H7 (cell line): ENCODE data around the gene TBX15. TPM values are rescaled to one million over a fixed set of nuclear protein-coding genes. Genes with fewer than 3 reads are reported as not detected.
A peak's percentile ranks its signal among the peaks of the same experiment; 100 is the strongest.

Source experiments
- DNase-seq: peaks from one replicate; pipeline ENCODE4 v3.0.0; 2012
- H3K27me3 ChIP-seq: 2 replicates; pipeline ENCODE4 v1.6.0; 2011; ENCODE audit warnings: mild to moderate bottlenecking, low read length; ENCODE audit not compliant: control insufficient read depth, insufficient read depth
- H3K36me3 ChIP-seq: replicated peaks from 2 replicates; pipeline ENCODE4 v1.5.1; 2011; ENCODE audit warnings: low read length; ENCODE audit not compliant: control insufficient read depth, insufficient read depth
- H3K4me3 ChIP-seq: 2 replicates; pipeline ENCODE4 v1.5.1; 2011; ENCODE audit warnings: low read depth, mild to moderate bottlenecking, control low read depth, low read length, moderate library complexity; ENCODE audit not compliant: insufficient read depth
- total RNA-seq: library from RNA; depleted of rRNA; stranded (reverse); fragments of >200 nt; shearing (Covaris generic); gene quantifications from 2 replicates; pipeline ENCODE4 v1.2.3, GENCODE V29; 2014

Gene TBX15
- total RNA-seq, 1 experiment from 2014 or later: 13.8 TPM

- no peak overlapping the region for H3K4me3 ChIP-seq
- peak; percentile 92 for DNase-seq
- H3K36me3 ChIP-seq: no peaks in the 10 kb centered on the region
- peaks cover 100% of the 10 kb centered on the region for H3K27me3 ChIP-seq
Measured at GRCh38 chr1:118984086-118984721, 3.9 kb downstream of the TBX15 start.

DNA sequence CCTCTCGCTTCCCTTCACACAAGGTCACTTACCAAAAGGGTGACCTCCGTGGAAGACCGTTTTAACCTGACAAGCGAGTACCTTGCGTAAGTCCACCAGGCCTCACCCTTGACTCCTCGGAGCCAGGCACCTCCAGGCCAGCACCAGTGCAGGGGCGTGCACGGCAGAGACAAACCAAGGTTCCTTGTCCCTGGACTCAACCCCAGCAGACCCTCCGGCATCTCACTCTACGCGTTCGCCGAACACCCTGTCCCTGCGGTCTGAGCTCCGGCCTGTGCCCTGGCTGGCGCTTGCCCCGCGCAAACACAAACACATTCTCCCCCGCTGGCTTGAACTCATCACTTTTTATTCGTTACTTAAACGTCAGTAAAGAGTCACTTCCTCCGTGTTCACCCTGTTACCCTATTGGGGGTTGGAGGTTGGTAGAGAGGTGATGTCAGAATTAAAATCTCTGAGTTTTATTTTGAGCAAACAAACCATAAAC, 4.5 kb downstream of the TBX15 start:
- H3K4me3 ChIP-seq: no peak overlapping the region; the same call in 1 of the 2 replicates
- no peaks in the 10 kb centered on the region for H3K36me3 ChIP-seq
- peaks cover 100% of the 10 kb centered on the region for H3K27me3 ChIP-seq
- peak; percentile 67 for DNase-seq

DNA sequence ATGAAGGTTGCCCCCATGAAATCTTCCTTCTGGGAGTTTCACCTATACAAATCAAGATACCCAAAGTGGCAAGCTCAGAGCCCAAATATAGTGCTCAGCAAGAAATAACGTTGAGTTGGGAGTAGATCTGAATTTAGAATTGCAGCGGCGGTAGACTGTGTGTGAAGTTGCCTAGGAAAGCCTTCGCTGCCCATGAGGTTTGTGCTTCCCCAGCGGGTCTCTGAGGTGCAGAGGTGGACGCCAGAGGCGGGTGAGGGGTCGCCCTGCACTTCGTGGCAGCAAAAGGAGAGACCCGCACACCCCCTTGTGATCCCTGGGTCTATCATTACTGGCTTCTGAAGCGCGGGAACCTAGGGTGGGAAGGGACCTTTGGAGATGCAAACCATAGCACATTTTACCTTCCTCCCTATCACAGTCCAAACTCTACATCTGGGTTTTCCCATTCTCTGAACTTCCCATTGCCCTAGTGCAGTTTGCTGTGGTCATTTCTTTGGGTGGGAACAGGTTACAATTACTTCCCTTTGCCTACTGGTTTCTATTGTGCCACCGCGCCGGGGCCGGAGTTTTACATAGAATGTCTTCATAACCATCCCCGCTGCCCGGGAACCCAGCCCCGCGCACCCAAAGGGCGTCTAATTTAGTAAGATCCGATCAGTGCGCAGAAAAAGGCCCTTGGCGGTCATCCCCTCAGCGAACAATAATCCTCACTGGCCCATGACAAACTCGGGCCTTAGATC, 5.2 kb downstream of the TBX15 start:
- no peak overlapping the region for H3K4me3 ChIP-seq
- H3K36me3 ChIP-seq: no peaks in the 10 kb centered on the region
- peaks cover 100% of the 10 kb centered on the region for H3K27me3 ChIP-seq
- peak; percentile 58 for DNase-seq

DNA sequence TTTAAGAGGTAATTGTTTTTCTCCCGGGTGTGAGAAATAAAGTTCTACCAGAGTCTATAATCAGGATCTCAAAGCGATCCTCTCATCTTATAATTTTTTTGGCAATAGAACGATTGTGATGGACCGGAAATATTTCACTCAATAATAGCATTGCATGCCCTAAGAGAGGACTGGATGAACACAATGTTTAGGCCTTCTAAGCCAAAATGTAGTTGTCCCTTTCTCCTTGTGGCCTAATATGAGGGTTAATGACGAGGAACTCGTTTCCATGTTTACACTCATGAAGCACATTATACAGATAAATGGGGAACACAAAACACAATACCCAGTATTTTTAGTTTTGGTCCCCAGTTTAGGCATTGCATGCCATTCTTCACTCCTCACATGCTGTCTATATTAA, 5.9 kb downstream of the TBX15 start:
- H3K4me3 ChIP-seq: no peak overlapping the region
- peaks cover 99% of the 10 kb centered on the region for H3K27me3 ChIP-seq
- no peak for DNase-seq
- no peaks in the 10 kb centered on the region for H3K36me3 ChIP-seq

DNA sequence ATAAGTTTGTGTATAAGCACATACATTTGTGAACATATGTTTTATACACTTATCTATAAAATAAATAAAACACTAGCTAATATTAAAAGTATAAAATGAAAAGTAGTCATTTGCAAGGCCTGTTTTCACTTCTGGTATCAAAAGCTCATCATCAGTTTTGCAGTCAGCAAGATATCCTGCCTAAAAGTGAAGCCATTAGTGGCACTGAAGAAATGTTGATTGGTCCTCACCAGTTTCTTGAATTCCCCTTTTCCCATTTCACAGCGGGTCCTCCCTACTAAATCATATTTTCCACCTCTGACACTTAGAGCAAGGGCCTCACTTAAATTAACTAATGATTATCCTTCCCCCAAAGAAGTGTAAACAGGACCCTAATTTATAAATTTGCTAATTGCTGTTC, 6.7 kb downstream of the TBX15 start:
- H3K36me3 ChIP-seq: no peaks in the 10 kb centered on the region
- H3K27me3 ChIP-seq: peaks cover 96% of the 10 kb centered on the region
- H3K4me3 ChIP-seq: no peak overlapping the region
- no peak for DNase-seq

GRCh38 chr1:118979754-118980575, 8.2 kb downstream of the TBX15 start:
- H3K27me3 ChIP-seq: peaks cover 85% of the 10 kb centered on the region
- DNase-seq: peak; percentile 85
- H3K36me3 ChIP-seq: no peaks in the 10 kb centered on the region
- H3K4me3 ChIP-seq: peak overlapping the region; percentile 22

DNA sequence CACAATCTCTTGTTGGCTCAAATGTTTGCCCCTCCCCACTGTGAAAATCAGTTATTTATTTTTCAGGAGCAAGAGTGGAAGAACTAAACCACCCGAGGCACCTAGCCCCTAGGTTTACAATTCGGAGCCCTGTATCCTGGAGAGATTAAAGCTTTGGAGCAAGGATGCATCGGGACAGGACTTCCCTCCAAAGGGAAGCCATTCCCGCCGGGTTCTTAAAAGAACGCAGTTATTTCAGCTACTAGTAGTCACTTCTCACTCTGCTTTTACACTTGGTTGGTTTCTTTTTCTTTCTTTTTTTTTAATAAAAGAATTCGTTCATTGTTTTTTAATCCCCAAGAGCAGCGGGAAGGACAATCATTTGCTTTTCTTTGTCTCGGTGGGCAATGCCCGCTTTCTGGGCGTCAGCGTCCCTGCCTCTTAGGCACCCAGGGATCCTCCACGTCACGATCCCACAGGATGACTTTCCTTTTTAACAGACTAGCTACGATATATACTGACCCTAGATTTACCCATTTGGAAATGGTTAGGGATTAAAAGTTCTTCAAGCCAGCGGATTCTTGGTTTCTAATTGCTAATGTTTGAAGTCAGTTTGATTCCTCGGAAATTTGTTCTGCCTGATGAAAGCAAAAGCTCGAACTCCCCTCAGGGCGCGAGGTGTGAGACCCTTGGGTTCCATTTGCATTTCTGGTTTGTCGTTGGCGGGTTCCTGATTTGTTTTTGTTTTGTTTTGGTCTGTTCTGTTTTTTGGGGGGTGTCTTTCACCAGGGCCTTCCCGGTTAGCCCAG, 9.0 kb downstream of the TBX15 start:
- peak; percentile 44 for DNase-seq
- Histone ChIP-seq H3K4me3 (peak overlapping the region; percentile 22), H3K27me3 (peaks cover 76% of the 10 kb centered on the region), H3K36me3 (no peaks in the 10 kb centered on the region)

GRCh38 chr1:118977600-118977999, 10.5 kb downstream of the TBX15 start:
- no peak for DNase-seq
- Histone ChIP-seq H3K27me3 (peaks cover 61% of the 10 kb centered on the region), H3K4me3 (no peak overlapping the region), H3K36me3 (no peaks in the 10 kb centered on the region)

GRCh38 chr1:118974661-118975060, 13.5 kb downstream of the TBX15 start:
- Histone ChIP-seq H3K36me3 (no peaks in the 10 kb centered on the region), H3K27me3 (peaks cover 32% of the 10 kb centered on the region), H3K4me3 (no peak overlapping the region)
- DNase-seq: no peak

- no peak for DNase-seq
- Histone ChIP-seq H3K27me3 (peaks cover 22% of the 10 kb centered on the region; the same call in 1 of the 2 replicates), H3K4me3 (no peak overlapping the region), H3K36me3 (no peaks in the 10 kb centered on the region)
Measured at GRCh38 chr1:118973531-118974137, 14.5 kb downstream of the TBX15 start.

DNA sequence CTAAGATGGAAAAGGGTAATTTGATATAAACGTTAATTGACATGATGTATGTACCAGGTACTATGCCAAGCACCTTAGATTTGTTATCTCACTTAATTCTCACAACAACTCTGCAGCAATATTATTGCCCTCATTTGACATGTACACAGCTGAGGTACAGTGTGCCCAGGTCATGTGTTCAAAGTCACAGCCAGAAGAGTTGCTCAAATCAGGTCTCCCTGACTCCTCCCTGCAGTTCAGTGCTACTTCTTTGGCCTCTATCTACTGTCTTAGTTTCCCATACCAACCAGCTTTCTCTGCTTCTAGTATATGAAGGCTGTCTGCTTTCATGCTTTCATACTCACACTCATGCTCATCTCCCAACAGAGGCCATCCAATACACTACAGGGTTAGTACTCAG, 15.1 kb downstream of the TBX15 start:
- H3K4me3 ChIP-seq: no peak overlapping the region
- no peak for DNase-seq
- no peaks in the 10 kb centered on the region for H3K36me3 ChIP-seq
- peaks cover 16% of the 10 kb centered on the region; the same call in 1 of the 2 replicates for H3K27me3 ChIP-seq

DNA sequence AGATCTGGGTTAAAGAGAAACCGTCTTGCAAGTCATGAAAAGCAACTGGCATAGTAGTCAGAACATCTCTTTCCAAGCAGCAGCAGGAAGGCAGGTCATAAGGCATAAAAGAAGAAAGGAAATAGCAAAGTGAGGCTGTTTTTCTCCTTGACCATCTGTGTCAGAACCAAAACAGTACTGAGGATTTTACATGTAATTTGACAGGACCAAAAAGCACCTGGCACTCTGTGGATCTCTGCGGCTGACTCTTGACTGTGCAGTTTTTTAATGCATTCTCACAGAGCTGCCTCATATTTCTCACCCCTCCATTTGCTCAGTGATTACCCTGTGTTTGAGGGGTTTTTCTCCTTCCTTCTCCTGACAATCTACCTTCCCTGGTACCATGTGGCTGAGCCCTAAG, 17.7 kb downstream of the TBX15 start:
- no peak overlapping the region for H3K4me3 ChIP-seq
- no peak for DNase-seq
- no peaks in the 10 kb centered on the region; the same call in 1 of the 2 replicates for H3K27me3 ChIP-seq
- no peaks in the 10 kb centered on the region for H3K36me3 ChIP-seq

DNA sequence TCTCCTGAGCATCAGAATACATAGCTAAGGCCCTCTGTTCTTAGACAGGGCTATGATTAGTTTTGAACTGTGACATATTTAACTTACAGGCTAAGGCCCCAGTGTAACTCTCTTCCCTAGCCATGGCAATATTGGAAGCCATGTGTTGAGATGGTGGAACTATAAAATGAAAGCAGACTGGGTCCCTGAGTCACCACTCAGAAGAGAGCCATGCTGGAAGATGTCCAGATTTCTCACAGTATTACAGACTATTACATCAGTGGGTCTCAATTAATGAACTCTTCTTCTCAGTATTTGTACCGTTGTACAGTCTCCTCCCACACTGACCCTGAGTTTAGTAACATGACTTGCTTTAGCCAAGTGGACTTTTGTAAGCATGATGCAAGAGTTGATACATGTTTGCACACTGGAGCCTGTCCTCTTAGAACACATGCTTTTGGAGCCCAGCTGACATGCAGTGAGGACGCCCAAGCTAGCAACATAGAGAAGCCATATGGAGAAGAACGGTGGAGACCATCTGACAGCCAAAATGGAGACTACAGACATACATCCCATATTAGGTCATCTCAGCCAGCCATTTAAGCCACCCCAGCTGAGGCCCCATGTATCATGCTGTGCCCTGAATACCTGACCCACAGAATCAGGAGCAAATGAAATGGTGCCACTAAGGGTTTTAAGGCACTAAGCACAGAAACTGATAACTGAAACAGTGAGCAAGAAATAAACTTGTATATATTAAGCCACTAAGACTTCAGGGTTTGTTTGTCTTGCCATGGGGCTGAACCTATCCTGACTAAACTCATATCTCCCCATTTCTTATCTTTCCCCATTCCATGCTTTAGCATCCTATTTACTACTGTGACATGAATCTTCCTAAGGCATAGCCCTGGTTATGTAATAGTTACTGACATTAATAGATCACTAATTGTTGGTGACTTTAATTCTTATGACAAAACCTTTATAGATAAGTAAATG, 24.4 kb downstream of the TBX15 start:
- Histone ChIP-seq H3K4me3 (no peak overlapping the region), H3K36me3 (no peaks in the 10 kb centered on the region), H3K27me3 (no peaks in the 10 kb centered on the region)
- no peak for DNase-seq
